NCI-H524 treated with DMSO at 0.1 percent for 48 hours (cell line): ENCODE results near the gene ZNF79.

Experiments
- DNase-seq: peaks from one replicate; lab custom pipeline; 2025; lab: John Stamatoyannopoulos, UW

ZNF79 gene

DNA sequence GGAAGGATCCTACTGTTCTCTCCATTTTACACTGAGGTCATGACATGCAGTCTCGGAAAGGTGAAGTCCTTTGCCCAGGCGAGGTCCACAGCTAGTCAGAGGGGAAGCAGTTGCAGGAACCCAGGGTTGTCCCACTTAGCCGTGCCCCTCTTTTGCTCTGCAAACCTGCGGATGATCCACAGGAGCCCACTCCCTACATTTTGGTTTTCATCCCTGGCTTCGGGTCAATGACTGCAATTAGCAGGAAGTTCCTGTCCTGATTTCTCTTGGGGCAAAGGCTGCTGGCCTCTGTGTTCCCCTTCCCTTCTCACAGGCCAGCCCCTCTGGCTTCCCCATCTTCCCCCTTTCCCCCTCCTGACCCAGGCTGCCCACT is 25.9 kb upstream of the ZNF79 start:
- DNase-seq: no peak

GRCh38 chr9:127398715-127399400 is 25.3 kb upstream of the ZNF79 start:
- no peak for DNase-seq

- DNase-seq: no peak
Observed at GRCh38 chr9:127399736-127400269, 24.4 kb upstream of the ZNF79 start.

GRCh38 chr9:127402401-127403090 is 21.6 kb upstream of the ZNF79 start:
- no peak for DNase-seq

DNA sequence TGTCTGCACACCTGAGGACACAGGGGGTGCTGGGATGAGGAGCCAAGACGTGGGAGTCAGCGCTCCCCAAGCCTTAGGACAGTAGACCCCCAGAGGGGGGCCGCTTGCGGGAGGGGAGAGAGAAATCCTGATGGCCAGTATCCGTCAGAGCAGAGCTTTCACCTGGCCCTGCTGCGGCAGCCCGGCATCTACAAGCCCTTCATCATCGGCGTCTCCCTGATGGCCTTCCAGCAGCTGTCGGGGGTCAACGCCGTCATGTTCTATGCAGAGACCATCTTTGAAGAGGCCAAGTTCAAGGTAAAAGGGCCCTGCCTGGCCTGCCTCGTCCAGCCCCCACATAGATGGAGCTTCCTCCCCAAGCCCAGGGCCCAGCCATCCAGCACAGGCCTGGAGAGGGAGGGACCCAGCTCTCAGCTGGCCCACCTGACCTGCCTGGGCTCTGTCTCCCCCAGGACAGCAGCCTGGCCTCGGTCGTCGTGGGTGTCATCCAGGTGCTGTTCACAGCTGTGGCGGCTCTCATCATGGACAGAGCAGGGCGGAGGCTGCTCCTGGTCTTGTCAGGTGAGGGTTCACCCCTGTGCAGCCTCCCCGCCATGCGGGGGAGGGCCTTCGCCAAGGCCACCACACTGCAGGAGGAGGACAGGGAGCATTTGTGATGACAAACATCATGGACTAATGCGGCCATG is 20.5 kb upstream of the ZNF79 start:
- DNase-seq: no peak

DNA sequence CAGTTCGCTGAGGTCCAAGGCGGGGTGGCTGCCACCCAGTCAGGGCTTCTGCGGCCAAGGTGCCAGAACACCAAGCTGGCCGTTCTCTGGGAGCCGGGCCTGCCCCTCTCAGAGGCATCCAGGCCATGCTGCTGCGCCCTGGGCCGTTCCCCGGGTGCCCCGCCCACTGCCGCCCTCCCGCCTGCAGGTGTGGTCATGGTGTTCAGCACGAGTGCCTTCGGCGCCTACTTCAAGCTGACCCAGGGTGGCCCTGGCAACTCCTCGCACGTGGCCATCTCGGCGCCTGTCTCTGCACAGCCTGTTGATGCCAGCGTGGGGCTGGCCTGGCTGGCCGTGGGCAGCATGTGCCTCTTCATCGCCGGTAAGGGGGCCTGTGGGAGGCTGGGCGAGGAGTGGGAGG is 19.6 kb upstream of the ZNF79 start:
- no peak for DNase-seq

DNA sequence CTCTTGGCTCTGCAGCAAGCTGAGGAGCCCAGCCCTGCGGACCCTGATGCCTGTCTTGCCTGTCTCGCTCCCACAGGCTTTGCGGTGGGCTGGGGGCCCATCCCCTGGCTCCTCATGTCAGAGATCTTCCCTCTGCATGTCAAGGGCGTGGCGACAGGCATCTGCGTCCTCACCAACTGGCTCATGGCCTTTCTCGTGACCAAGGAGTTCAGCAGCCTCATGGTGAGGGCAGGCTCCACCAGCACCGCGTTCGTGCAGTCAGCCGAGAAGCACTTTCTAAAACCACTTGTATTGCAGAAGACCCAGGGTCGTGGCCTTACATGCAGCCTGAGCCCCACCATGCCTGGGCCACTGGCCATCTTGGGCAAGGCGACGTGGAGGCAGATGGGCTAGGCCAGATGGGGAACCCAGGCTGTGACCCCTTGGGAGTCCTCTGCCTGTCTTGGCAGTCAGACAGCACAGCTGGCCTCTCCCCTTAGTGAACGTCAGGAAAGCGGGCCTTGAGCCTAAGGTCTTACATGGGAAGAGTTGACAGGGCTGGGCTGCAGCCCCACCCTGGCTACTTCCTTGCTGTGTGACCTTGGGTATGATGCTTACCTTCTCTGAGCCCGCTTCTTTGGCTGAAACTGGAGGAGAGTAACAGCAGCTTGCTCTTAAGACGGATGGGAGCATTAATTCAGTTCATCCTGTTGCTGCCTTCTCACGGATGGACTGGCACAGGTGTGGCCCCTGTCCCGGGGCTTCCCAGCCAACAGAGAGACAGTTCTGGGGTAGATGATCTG is 18.6 kb upstream of the ZNF79 start:
- DNase-seq: peak; percentile 57

DNA sequence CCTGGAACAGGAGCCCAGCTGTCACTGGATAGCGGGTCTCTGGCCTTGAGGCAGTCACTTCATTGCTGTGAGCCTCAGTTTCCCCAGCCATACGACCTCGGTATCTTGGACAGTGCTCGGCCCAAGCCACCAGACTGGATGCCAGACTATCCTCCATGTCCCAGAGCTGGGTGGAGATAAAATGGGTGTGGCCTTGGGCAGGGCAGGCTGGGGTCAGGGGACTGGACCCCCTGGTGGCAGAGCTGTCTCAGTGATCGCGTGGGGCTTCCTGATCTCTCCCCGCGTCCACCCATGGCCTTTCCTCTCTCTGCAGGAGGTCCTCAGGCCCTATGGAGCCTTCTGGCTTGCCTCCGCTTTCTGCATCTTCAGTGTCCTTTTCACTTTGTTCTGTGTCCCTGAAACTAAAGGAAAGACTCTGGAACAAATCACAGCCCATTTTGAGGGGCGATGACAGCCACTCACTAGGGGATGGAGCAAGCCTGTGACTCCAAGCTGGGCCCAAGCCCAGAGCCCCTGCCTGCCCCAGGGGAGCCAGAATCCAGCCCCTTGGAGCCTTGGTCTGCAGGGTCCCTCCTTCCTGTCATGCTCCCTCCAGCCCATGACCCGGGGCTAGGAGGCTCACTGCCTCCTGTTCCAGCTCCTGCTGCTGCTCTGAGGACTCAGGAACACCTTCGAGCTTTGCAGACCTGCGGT is 17.2 kb upstream of the ZNF79 start:
- DNase-seq: no peak

DNA sequence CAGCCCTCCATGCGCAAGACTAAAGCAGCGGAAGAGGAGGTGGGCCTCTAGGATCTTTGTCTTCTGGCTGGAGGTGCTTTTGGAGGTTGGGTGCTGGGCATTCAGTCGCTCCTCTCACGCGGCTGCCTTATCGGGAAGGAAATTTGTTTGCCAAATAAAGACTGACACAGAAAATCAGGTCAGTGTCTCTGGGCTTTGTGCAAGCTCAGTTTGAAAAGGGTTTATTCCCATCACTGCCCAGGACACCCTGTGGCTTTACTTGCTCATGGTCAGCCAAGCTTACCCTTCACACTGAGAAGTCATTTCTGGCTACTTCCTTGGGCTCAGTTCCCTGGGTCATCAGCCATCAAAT is 16.7 kb upstream of the ZNF79 start:
- DNase-seq: no peak

- no peak for DNase-seq
Observed at GRCh38 chr9:127411122-127411521, 13.1 kb upstream of the ZNF79 start.

GRCh38 chr9:127415141-127415540 is 9.0 kb upstream of the ZNF79 start:
- DNase-seq: no peak

GRCh38 chr9:127415657-127416056 is 8.5 kb upstream of the ZNF79 start:
- no peak for DNase-seq

DNA sequence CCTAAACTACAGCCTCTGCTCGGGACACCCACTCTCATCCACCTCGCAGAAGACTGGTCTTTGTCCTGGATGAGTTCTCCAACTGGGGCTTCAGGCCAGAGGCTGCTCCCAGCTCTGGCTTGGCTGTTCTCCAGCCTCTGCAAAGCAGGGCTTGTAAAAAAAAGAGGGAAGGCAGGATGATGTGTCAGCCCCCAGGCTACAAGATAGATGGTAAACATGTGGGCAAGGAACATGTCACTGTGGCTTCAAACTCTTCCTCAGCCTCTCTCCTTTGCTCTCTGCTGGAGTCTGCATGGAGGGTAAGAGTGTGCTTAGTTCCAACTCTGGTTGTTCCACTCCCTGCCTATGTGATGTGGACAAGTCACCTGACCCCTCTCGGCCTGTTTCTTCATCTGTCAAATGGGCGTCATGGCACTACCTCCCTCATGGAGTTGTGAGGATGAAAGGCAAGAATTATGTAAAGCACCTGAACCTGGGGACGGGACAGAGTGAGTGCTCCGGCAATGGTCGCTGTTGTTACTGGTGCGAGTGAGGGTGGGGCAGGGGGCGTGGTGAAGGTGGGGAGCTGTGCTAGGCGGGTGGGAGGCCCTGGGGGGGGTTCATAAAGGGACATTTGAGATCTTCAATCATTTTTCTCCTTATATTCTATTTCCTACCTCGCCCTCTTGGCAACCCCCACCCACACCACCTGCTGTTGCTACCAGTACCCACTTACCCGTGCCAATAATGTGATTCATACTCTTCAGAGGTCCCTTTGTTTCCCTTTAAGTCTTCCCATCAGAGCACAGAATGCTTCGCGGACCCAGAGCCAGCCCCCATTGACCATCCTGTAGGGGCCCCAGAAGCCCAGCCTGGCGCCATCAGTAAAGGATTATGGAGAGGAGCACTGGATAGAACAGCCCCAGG is 6.8 kb upstream of the ZNF79 start:
- DNase-seq: no peak

DNA sequence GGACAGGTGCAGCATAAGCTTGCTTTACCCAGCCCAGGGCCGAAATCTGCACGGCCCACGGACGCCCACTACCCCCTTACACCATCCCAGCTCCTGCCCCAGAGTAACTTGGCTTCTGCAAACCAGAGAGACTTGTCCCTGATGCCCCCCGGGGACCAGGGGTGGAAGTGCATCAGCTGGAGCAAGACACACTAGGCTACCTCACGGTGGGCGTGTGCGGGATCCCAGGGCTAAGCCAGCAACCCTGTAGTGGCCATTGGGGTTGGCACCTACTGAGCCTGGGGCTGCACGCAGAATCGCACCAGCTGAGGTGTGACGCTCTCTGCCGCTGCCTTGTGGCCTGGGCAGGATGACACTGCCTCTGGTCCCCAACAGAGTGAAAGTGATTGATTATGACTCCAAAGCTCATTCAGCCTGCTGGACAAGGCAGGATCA is 6.1 kb upstream of the ZNF79 start:
- DNase-seq: peak; percentile 6

DNA sequence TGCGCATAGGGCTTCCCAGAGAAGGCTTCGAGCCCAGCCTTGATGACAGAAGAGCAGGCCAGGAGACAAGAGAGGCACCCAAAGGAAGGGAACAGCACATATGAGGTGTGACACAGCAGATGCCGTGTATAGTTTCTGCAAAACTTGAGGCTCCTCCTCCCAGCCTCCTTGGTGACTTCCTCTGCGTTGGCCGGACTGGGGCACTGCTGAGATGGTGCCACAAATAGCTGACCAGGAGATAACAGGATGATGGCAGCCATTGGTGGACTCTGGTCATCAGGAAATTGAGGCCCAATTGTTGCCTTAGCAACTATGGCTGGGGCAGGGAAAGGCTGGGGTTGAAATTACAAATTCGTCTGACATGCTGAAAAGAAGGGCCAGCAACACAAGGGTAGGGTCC is 4.8 kb upstream of the ZNF79 start:
- no peak for DNase-seq

GRCh38 chr9:127421057-127421456 is 3.1 kb upstream of the ZNF79 start:
- no peak for DNase-seq

DNA sequence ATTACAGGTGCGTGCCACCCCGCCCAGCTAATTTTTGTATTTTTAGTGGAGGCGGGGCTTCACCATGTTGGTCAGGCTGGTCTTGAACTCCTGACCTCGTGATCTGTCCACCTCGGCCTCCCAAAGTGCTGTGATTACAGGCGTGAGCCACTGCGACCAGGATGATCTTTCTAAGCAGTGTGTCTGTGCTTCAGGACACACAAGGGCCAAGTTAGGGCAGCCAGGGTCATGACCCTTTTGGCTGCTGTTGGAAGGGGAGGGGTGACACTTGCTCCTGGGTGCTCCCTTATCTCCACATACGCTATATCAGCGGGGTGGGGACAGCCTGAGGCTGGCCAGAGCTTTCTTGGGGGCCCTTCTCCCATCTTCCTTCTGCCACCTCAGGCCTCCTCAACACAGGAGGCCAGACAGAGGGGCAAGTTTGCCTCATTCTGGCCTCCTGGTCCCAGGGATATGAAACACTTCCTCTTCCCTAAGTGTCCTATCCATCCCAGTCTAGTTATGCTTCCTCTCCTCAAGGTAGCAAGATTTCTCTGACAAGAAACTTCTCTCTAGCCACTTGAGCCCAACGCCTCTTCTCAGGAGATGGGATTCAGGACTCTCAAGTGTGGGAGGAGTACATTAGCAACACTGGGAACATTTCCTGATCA is 1.9 kb upstream of the ZNF79 start:
- DNase-seq: no peak

- DNase-seq: no peak
Observed at GRCh38 chr9:127422787-127423186, 1.4 kb upstream of the ZNF79 start.

DNA sequence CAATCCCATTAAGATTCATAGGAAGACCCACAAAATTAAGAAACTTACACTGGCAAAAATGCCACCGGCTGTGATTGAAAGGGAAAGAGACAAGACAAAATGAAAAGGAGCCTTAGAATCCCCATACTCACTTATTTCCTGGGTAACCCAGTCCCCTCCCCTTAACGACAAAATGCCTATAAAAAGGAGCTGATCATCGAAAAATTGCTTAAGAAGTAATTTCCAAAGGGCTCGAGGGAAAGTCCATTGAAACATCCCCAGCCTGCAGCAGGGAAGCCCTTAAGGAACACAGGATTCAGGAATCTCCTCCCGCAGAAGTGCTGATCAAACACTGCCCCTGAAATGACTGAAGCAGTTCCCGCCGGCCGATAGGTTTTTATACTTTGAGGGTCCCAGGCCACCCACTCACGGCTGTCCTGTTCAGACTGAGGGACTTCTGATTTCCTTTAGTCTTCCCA is 677 bp upstream of the ZNF79 start:
- DNase-seq: no peak

DNA sequence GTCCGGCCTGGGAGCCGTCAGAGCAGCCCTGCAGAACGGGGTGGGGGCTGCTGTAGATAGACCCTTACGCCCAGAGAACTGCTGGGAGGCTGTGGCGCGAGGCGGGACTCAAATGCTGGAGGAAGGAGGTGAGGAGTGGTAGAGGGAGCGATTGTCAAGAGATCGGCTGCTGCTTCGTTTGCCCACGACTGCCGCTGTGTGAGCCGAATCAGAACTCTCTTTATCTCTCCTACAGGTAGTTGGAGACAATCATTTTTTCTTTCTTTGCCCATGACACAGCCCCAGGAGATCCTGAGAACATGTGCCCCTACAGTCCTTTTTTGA is 456 bp downstream of the ZNF79 start:
- no peak for DNase-seq
